ENCODE results near the gene LCA5L.
A peak's percentile ranks its signal among the peaks of the same experiment; 100 is the strongest.
"Not testable (repeated sequence)": the region's sequence is repeated elsewhere in the genome, so short reads cannot be mapped to it uniquely, and the experiment has no call there.

The LCA5L gene

DNA sequence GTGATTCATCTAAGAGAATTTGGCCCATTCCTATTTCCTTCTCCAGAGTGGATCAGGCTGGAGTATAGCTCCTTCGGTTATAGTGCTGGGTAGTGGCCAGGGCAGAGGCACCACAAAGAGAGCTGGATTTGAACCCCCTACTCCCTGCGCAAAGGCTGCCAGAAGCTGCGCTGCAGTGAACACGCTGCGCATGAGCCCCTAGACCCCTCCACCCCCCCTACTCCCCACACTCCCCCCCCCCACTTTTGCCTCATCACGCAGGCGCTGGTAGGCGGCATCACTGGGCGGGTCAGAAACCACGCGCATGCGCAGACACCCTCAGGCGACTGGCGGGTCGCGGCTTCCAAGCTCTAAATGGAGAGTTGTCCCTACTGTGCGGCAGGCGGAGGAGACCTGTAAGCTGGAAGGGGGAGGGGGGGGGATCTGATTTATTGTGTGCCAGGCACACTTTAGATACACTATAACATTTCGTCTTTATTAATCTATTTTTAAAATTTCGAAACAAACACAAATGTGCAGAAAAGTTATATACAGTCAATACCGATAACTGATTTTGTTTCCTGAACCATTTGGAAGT is 58.0 kb downstream of the LCA5L start:
- peak; percentile 94 for DNase-seq (ENCODE audit: low spot score)

DNA sequence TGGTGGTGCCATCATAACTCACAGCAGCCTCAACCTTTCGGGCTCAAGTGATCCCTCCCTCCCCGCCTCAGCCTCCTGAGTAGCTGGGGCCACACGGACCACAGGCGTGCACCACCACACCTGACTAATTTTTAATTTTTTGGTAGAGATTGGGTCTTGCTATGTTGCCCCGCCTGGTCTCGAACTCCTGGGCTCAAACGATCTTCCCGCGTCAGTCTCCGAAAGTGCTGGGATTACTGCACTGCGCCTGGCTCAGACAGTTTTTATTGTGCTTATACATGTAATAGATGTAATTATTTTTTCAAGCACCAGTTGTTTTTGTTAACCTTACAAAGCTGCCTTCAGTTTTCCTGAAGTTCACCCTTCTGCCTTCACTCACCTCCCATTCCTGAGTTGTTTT is 58.7 kb downstream of the LCA5L start:
- DNase-seq (ENCODE audit: low spot score) = no peak

DNA sequence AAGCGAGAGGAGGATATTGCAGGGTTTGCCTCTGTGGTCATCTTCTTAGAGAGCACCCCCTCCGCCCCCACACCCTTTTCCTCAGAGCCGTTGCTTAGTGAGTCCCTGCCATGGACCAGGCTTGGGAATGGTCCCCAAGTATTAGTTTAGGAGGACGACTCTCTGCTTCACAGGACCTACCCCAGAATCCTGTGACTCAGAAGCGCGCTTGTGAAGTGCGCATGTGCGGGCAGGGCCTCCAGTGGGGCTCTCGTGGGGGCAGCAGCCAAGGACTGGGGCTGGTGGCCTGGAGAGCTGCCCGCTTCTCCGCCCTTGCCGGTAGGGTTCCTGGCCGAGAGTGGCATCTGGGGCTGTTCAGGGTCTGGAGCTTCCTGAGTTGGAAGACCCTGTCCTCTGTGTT is 59.4 kb downstream of the LCA5L start:
- peak; percentile 74 for DNase-seq (ENCODE audit: low spot score)

DNA sequence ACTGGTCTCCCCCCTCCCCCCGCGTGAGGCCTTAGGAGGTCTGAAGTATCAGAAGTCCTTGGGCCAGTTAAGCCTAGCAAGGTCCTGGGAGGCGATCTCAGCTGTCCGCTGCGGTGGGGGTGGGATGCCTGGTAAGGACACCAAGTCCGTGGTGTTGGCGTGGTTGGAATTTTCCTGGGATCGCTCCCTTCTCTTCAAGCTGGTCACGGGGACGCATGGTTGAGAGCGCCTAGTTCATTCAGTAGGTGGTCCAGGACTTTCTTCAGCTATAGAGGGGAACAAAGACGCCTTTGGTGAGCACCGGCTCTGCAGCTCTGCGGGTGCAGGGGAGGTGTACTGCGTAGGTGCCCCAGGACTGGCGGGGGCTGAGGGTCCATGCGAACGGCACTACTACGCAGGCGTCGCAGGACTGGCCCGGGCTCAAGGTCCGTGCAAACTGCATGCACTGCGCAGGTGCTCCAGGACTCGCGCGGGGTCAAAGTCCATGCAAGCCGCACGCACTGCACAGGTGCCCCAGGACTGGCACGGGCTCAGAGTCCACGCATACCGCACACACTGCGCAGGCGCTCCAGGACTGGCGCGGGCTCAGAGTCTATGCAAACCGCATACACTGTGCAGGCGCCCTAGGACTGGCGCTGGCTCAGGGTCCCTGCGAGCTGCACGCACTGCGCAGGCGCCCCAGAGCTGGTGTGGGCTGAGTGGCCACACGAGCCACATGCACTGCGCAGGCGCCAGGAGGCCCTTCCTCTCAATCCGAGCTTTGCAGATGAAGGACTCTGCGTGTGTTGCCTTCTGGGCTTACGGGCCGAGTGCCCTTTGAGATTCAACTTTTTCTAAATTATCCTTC is 60.1 kb downstream of the LCA5L start:
- DNase-seq (ENCODE audit: low spot score) = peak; percentile 86

DNA sequence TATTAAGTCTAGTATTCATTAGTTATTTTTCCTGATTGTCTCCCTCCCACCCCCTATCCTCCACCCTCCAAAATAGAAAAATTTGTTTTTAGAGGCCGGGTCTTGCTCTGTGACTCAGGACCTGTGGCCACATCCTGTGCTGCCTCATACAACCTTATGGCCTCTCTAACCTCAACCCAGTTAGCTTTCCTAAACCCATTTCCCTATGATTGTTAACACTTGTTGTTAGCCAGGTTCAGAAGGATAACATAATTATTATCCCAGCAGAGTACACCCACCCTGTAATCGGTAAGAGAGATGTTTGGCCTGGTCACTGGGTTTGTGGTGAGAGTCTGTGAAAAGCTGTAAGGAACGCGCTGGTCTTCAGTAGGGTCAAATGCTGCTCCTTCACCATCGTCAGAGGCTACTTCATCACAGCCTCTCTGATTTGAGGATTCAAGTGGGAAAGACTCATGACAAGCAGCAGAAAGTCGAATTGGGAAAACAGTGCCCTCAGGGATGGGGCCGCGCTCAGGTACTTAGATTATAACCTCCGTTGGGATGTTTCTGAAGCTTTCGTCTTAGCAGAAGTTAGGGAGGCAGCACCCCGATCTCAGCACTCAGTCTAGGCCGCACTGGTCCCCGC is 60.8 kb downstream of the LCA5L start:
- no peak for DNase-seq (ENCODE audit: low spot score)

DNA sequence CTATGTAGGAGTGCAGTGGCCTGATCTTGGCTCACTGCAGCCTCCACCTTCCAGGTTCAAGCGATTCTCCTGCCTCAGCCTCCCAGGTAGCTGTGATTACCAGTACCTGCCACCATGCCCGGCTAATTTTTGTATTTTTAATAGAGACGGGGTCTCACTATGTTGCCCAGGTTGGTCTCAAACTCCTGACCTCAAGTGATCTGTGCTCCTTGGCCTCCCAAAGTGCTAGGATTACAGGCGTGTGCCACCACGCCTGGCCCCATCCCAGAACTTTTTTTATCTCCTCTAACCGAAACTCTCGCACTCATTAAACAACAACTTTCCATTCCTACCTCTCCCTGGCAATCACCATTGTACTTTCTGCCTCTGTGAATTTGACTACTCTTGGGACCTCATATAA is 63.5 kb downstream of the LCA5L start:
- not testable (repeated sequence) for DNase-seq (ENCODE audit: low spot score)

DNA sequence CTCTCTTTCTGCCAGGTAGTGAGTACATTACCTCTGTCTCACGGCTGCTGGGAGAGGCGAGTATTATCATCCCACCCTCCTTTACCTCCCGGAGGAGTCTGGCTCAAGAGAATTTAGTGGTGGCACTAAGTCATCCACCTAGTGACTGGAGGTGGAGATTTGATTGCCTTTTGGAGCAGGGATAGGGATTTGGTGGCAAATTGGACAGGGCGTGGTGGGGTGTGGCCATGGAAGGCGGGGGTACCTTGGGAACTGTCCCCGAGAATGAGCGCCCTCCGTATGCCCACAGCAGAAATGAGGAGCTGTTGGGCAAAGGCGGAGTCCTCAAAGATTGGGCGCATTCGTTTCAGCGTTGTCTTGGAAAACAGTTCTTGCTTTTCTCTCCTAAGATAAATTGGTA is 64.6 kb downstream of the LCA5L start:
- DNase-seq (ENCODE audit: low spot score) = no peak

DNA sequence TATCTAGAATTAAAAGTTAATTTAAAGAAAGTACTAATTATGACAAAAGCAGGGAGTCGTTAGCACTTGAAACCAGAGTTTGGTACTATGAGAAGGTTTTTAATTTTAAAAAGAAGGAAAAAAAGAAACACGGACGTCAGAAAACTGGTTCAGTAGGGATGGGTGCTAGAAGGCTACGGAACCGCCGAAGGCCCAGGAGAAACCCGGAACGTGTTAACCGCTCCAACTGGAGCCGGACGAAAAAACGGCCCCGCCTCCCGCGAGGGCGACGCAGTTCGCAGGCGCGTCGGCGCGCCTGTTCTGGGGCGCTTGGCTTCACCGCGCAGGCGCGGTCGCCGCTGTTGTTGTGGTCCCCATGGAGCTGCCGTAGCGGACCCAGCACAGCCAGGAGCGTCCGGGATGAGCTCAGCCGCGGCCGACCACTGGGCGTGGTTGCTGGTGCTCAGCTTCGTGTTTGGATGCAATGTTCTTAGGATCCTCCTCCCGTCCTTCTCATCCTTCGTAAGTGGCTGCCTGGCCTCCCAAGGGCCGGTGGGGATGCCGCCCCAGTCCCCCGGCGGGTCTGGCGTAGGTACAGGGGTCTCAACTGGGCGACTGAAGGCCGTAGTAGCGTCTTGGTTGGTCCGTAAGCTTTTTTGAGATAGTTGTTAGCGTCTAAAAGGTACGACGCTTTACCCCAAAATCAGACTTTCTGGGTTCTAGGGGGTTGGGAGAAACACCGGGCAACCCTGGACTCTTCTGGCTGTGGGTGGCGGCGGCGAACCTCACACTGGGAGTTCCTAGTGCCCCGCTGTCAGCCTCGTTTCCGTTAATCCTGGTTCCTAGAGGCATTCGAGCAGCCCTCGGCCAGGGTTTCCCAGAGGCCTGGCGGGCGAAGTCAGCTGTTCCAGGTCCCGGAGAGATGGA is 65.3 kb downstream of the LCA5L start:
- DNase-seq (ENCODE audit: low spot score) = peak; percentile 97

DNA sequence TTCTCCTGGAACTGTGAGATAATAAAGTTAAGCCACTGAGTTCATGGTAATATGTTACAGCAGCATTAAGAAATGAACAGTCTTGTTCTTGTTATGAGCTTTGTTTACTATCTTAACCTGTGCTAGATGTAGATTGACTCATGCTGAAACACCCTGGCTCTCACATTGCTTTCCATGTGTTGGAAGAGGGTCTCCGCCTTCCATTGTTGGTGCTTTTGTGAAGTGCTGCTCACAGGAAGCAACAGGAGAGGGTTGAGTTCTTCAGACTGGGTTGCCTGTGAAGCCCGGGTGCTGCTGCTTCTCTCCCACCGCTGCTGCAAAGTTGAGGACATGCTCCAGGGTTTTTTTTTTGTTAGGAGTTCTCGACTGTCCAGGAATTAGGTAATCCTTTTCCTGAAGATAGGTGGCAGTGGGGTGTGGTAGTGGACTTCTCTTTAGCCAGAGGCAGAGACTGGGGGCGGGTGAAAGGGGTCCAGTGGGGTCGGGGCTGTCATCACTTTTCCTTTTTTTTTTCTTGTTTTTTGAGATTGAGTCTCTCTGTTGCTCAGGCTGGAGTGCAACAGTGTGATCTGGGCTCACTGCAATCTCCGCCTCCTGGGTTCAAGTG is 68.0 kb downstream of the LCA5L start:
- DNase-seq (ENCODE audit: low spot score) = no peak

DNA sequence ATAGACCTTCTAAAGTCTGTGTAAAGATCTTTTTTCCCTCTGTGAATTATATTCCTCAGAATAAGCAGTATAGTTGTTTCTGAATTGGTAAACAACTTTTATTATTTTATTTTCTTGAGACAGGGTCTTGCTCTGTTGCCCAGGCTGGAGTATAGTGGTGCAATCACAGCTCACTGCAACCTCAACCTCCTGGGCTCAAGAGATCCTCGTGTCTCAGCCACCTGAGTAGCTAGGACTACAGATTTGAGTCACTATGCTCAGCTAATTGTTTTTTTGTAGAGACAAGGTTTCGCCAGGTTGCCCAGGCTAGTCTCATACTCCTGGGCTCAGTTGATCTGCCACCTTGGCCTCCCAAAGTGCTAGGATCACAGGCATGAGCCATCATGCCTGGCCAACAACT is 70.1 kb downstream of the LCA5L start:
- DNase-seq (ENCODE audit: low spot score) = no peak

DNA sequence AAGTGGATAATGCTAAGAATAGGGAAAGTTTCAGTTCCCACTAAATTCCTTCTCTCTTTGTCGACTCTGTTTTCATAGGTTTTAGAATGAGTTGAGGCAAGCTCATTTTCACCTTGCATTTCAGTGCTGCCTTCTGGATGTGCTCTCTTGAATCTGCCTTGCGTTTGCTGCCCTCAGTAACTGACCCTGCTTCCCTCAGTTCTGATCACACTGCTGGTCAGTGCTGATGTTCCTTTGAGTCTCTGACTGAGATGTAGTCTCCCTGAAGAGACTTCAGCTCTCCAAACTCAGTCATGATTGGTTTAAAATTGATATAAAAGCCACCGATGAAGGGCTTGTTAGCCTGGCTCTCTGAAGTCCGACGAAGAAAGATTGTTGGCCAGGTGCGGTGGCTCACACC is 71.5 kb downstream of the LCA5L start:
- DNase-seq (ENCODE audit: low spot score) = no peak

DNA sequence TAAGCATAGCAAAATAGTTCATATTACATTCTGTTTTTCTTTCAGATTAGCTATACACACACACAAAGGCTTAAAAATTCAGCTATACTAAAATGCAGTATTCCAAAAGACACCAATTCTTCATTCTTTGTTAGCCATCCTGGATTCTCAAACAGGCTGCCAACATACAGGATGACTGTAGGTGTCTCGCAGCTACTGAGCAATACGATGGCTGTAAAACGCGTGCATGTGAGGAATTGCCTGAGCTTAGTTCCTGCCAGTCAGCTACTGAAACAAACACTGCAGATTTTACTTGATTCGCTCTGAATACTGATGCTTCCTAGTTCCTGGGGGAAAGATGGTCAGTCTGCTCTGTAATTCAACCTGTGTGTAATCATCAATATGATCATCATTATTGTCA is 71.9 kb downstream of the LCA5L start:
- peak; percentile 66 for DNase-seq (ENCODE audit: low spot score)

DNA sequence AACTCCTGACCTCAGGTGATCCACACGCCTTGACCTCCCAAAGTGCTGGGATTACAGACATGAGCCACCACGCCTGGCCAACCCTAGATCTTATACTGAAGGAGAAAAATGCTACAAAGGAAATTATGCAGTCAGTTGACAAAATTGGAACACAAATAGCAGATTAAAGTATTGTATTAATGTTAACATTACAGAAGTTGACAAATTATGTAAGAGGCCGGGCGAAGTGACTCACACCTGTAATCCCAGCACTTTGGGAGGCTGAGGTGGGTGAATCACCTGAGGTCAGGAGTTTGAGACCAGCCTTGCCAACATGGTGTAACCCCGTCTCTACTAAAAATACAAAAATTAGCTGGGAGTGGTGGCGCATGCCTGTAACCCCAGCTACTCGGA is 75.7 kb downstream of the LCA5L start:
- DNase-seq (ENCODE audit: low spot score) = not testable (repeated sequence)

DNA sequence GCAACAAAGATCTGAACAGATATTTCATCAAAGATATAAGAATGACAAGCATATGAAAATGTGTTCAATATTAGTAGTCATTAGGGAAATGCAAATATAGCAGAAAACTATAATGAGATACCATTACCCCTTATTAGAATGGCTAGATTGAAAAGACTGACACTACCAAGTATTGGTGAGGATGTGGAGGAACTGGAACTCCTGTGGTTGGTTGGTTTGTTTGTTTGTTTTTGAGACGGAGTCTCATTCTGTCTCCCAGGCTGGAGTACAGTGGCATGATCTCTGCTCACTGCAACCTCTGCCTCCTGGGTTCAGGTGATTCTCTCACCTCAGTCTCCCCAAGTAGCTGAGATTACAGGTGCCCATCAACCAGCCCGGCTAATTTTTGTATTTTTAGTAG is 77.8 kb downstream of the LCA5L start:
- DNase-seq (ENCODE audit: low spot score) = no peak

DNA sequence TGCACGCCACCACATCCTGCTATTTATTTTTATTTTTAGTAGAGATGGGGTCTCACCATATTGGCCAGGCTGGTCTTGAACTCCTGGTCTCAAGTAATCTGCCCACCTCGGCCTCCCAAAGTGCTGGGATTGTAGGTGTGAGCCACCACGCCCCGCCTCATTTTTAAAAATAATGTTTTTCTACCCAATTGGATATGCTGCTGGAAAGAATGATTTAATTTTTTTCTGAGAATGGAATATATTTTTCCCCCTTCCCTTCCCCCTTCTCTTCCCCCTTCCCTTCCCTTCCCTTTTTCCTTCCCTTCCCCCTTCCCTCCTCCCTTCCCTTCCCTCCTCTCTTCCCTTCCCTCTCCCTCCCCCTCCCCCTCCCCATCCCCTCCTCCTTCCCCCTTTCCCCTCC is 79.0 kb downstream of the LCA5L start:
- DNase-seq (ENCODE audit: low spot score) = no peak

DNA sequence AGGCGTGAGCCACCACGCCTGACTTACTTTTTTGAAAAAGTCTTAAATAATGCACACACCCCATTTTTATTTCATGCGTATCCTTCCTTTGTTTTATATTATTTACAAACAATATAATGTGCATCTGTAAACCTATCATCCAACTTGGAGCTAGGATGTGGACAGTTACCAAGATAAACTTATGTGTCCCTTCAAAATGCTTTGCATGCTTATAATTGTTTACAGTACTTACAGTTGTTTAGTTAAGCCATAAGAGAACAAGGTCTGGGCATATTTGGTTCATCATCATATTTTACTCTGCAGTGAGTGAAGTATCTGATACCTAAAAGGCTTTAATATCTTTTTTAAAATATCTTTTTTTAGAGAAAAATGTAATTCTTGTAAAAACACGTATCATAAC is 80.6 kb downstream of the LCA5L start:
- DNase-seq (ENCODE audit: low spot score) = no peak

DNA sequence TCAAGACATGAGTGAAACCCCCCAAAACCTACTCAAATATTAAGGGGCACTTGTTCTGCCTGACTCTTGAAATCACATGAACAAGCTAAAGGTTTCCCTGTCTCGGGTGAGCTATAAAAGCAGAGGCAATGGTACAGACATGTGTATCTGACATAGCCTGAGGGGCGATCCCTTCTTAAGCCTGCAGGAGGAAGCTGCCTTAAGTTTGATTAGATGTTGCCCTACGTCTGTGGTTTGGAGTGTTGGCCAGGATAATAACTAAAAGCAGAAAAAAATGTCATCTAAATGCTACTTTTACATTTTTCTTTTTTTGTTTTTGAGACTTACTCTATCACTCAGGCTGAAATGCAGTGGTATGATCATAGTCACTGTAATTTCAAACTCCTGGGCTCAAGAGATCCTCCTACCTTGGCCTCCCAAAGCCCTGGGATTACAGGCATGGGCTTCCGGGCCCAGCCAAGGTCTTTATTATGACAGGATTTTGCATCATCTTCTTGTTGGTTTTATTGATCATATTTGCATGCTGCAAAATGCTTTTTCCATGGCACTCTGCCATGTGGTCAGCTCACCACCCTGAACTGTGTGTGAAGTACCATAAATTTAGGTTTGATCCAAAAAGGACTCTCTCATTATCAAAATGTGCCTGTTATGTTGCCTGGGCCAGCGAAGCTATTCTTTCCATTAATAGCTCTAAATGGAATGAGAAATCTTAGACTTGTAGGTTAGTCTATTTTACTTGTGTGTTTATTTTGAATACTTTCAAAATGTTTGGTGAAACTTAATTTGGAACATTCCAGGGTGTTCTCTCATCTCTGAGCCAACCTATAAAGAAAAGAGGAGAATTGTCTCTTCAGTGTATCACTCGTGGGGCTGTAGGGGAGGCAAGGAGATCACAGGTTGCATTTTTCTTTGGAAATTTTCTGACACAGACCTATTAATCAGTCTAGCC is 81.7 kb downstream of the LCA5L start:
- no peak for DNase-seq (ENCODE audit: low spot score)

DNA sequence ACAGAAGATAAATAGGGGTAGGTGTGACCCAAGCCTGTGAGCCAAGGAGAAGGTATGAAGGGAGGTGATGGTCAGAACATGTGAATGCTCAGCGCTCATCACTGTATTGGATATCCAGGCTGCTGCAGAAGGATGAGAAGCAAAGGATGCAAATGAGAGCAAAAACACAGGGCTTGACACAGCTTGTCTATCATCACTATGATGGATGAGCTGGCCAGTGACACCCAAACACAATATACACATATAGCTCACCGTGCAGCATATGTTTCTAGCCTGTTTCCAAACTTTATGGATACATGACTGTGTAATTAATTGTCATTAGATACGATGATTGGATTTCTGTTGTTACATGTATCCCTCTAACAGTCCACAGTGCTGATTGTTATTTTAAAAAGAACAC is 82.8 kb downstream of the LCA5L start:
- DNase-seq (ENCODE audit: low spot score) = no peak

DNA sequence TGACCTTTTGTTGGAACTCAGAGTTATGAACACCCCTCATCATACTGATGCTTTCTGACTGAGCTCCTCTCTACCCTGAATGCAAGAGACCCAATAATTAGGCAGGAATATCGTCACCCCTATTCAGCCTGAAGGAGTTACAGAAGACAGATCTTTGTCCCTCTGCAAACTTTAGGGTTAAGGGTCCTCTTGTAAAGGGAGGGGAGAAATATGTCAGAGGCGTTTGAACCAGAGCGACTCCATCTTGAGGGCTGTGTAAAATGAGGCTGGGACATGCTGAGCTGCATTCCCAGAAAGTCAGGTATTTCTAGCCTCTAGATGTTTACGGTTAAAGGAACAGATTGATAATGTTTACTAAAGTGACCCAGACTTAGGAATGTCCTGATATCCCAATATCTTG is 86.2 kb downstream of the LCA5L start:
- DNase-seq (ENCODE audit: low spot score) = no peak
